HepG2 (cell line): ENCODE results near the gene DUS1L. TPM values are rescaled to one million over a fixed set of nuclear protein-coding genes. Genes with fewer than 3 reads are reported as not detected.

Source experiments
- CSRNP2 ChIP-seq: sonication (generic); formaldehyde crosslinking; conservative IDR thresholded peaks from 2 replicates; pipeline ENCODE4 v1.8.0; 2022; ENCODE audit warnings: low read depth, missing genetic modification reagents
- FOXP1 ChIP-seq, 2 experiments: fragments of 450-650 bp in 1 of 2; IDR thresholded peaks; 2 replicates each; pipeline ENCODE4 v1.6.1; 2017 to 2018; ENCODE audit warnings: antibody characterized with exemption in 1 of 2
- KDM5A ChIP-seq: fragments of 200-600 bp; sonication (generic); IDR thresholded peaks from 2 replicates; pipeline ENCODE4 v1.7.0; 2018; ENCODE audit warnings: antibody characterized with exemption, mild to moderate bottlenecking, low read length, borderline replicate concordance
- MAFK ChIP-seq, 2 experiments: IDR thresholded peaks in 1 of 2; conservative IDR thresholded peaks in 1 of 2; 2 replicates each; pipeline ENCODE4 v1.6.1; 2011; ENCODE audit warnings: improper control_type of control experiment in 2 of 2, low read length in 2 of 2
- MYC ChIP-seq: sonication (generic); formaldehyde crosslinking; IDR thresholded peaks from 2 replicates; pipeline ENCODE4 v1.9.0; 2021; ENCODE audit warnings: missing genetic modification reagents, borderline replicate concordance
- SKI ChIP-seq: fragments of 450-650 bp; IDR thresholded peaks from one replicate; pipeline ENCODE4 v1.6.1; 2018; ENCODE audit warnings: mild to moderate bottlenecking; ENCODE audit not compliant: partially characterized antibody
- ZNF224 ChIP-seq: sonication (generic); formaldehyde crosslinking; IDR thresholded peaks from 2 replicates; pipeline ENCODE4 v1.5.0; 2020; ENCODE audit warnings: mild to moderate bottlenecking, missing genetic modification reagents
- ZNF790 ChIP-seq: sonication (generic); formaldehyde crosslinking; IDR thresholded peaks from 2 replicates; pipeline ENCODE4 v1.8.0; 2022; ENCODE audit warnings: missing genetic modification reagents, mild to moderate bottlenecking, borderline replicate concordance
- ZSCAN31 ChIP-seq: sonication (generic); formaldehyde crosslinking; IDR thresholded peaks from 2 replicates; pipeline ENCODE4 v1.5.0; 2020; ENCODE audit warnings: low read depth, mild to moderate bottlenecking, missing genetic modification reagents
- polyA plus RNA-seq, 8 experiments: library from polyadenylated mRNA; depleted of rRNA in 3 of 8; stranded (reverse) in 7 of 8; unstranded in 1 of 8; fragments of >200 nt; fragmentation: Illumina TruSeq in 4 of 8; extraction: Trizol in 4 of 8; gene quantifications; 2 replicates each; pipeline versions ENCODE4 v1.2.1 to v1.2.3, GENCODE V29; 2011 to 2016; ENCODE audit warnings: low read depth in 4 of 8, missing spikeins in 1 of 8, mixed read lengths in 1 of 8; ENCODE audit not compliant: insufficient read depth in 1 of 8
- total RNA-seq, 5 experiments: library from RNA; depleted of rRNA; stranded (reverse); fragments of >200 nt; fragmentation: Illumina TruSeq; extraction: Trizol; gene quantifications; 2 replicates each; pipeline ENCODE4 v1.2.3, GENCODE V29; 2016; ENCODE audit warnings: low read depth in 1 of 5
- TF ChIP-seq, protein P1 (sequence below): sonication (generic); formaldehyde crosslinking; IDR thresholded peaks from 2 replicates; pipeline ENCODE4 v1.4.0; 2020; ENCODE audit warnings: missing genetic modification reagents, borderline replicate concordance
- TF ChIP-seq, protein P2 (sequence below): IDR thresholded peaks from 2 replicates; pipeline ENCODE4 v1.6.1; 2016; ENCODE audit warnings: missing genetic modification reagents, missing compliant biosample characterization
- TF ChIP-seq, protein P3 (sequence below): sonication (generic); formaldehyde crosslinking; IDR thresholded peaks from 2 replicates; pipeline ENCODE4 v1.5.1; 2020; ENCODE audit warnings: mild to moderate bottlenecking, missing genetic modification reagents, borderline replicate concordance
- TF ChIP-seq, protein P4 (sequence below): IDR thresholded peaks from 2 replicates; pipeline ENCODE4 v1.6.1; 2016; ENCODE audit warnings: low read depth, missing genetic modification reagents, missing compliant biosample characterization

The DUS1L gene
- total and polyA plus RNA-seq, 2 of the 13 experiments (the other 11 are each of a cell fraction or from before 2014, with no cell fraction given): 81.0 to 109 TPM

DNA sequence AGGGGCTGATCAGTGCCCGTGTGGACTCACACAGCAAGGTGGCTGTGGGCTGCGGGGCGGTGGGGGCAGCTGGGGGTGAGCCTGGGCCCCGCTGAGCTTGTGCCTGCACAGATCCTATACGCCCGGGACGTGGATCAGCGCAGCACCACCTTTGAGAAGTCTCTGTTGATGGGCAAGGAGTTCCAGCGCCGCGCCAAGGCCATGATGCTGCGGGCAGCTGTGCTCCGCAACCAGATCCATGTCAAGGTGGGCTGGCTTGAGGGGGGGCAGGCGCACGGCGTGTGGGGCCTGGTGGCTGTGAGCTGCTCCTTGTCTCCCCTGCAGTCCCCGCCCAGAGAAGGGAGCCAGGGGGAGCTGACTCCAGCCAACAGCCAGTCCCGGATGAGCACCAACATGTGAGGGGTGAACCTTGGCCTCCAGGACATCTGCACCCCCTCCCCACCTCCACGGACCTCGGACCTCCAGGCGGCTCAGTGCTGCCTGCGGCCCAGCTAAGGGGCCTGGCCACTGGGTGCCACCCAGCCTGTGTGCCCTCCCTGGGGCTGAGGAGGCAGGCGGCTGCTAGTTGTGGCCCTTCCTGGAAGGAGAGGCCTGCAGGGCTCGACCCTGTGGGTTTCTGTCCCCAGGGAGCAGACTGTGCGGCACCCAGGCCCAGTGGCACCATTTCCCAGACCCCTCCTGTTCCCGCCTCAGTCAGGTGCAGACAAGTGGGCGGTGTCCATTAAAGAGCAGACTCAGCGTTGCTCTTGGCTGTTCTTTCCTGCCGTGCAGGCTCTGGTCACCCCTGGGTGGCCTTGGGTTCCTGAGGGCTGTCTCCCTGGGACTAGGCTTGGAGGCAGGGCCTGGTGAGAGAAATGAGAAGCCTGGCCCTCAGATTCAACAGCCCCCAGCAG, 8.6 kb downstream of the DUS1L start (continued):
- TF ChIP-seq FOXP1 (IDR thresholded peaks at IDR 0.05) (no peak), FOXP1 (CRISPR knock-in tag; IDR thresholded peaks at IDR 0.05) (no peak), ZNF224 (0 out of 2 replicates have a peak, but pooled peaks have one; percentile 35), ZSCAN31 (peak; percentile 90), SKI (peak; percentile 6), MYC (CRISPR knock-in tag) (peak; percentile 74; the same call in 1 of the 2 replicates), CSRNP2 (no peak), KDM5A (no peak; the same call in 1 of the 2 replicates), ZNF790 (CRISPR knock-in tag) (0 out of 2 replicates have a peak, but pooled peaks have one; percentile 41), MAFK (conservative IDR thresholded peaks at IDR 0.05 in 1 of 2, IDR thresholded peaks at IDR 0.05 in 1 of 2; ENCODE audit: low read length in 2 of 2) (peak; percentile 61 to 66; a peak in 3 of 4 replicates)
- TF ChIP-seq, protein P1, sequence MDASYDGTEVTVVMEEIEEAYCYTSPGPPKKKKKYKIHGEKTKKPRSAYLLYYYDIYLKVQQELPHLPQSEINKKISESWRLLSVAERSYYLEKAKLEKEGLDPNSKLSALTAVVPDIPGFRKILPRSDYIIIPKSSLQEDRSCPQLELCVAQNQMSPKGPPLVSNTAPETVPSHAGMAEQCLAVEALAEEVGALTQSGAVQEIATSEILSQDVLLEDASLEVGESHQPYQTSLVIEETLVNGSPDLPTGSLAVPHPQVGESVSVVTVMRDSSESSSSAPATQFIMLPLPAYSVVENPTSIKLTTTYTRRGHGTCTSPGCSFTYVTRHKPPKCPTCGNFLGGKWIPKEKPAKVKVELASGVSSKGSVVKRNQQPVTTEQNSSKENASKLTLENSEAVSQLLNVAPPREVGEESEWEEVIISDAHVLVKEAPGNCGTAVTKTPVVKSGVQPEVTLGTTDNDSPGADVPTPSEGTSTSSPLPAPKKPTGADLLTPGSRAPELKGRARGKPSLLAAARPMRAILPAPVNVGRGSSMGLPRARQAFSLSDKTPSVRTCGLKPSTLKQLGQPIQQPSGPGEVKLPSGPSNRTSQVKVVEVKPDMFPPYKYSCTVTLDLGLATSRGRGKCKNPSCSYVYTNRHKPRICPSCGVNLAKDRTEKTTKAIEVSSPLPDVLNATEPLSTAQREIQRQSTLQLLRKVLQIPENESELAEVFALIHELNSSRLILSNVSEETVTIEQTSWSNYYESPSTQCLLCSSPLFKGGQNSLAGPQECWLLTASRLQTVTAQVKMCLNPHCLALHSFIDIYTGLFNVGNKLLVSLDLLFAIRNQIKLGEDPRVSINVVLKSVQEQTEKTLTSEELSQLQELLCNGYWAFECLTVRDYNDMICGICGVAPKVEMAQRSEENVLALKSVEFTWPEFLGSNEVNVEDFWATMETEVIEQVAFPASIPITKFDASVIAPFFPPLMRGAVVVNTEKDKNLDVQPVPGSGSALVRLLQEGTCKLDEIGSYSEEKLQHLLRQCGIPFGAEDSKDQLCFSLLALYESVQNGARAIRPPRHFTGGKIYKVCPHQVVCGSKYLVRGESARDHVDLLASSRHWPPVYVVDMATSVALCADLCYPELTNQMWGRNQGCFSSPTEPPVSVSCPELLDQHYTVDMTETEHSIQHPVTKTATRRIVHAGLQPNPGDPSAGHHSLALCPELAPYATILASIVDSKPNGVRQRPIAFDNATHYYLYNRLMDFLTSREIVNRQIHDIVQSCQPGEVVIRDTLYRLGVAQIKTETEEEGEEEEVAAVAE: no peak
- TF ChIP-seq, protein P2, sequence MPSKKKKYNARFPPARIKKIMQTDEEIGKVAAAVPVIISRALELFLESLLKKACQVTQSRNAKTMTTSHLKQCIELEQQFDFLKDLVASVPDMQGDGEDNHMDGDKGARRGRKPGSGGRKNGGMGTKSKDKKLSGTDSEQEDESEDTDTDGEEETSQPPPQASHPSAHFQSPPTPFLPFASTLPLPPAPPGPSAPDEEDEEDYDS (CRISPR knock-in tag): no peak; the same call in 1 of the 2 replicates
- TF ChIP-seq, protein P3, sequence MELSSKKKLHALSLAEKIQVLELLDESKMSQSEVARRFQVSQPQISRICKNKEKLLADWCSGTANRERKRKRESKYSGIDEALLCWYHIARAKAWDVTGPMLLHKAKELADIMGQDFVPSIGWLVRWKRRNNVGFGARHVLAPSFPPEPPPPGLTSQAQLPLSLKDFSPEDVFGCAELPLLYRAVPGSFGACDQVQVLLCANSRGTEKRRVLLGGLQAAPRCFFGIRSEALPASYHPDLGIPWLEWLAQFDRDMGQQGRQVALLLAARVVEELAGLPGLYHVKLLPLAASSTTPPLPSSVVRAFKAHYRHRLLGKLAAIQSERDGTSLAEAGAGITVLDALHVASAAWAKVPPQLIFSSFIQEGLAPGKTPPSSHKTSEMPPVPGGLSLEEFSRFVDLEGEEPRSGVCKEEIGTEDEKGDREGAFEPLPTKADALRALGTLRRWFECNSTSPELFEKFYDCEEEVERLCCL (CRISPR knock-in tag): no peak
- TF ChIP-seq, protein P4, sequence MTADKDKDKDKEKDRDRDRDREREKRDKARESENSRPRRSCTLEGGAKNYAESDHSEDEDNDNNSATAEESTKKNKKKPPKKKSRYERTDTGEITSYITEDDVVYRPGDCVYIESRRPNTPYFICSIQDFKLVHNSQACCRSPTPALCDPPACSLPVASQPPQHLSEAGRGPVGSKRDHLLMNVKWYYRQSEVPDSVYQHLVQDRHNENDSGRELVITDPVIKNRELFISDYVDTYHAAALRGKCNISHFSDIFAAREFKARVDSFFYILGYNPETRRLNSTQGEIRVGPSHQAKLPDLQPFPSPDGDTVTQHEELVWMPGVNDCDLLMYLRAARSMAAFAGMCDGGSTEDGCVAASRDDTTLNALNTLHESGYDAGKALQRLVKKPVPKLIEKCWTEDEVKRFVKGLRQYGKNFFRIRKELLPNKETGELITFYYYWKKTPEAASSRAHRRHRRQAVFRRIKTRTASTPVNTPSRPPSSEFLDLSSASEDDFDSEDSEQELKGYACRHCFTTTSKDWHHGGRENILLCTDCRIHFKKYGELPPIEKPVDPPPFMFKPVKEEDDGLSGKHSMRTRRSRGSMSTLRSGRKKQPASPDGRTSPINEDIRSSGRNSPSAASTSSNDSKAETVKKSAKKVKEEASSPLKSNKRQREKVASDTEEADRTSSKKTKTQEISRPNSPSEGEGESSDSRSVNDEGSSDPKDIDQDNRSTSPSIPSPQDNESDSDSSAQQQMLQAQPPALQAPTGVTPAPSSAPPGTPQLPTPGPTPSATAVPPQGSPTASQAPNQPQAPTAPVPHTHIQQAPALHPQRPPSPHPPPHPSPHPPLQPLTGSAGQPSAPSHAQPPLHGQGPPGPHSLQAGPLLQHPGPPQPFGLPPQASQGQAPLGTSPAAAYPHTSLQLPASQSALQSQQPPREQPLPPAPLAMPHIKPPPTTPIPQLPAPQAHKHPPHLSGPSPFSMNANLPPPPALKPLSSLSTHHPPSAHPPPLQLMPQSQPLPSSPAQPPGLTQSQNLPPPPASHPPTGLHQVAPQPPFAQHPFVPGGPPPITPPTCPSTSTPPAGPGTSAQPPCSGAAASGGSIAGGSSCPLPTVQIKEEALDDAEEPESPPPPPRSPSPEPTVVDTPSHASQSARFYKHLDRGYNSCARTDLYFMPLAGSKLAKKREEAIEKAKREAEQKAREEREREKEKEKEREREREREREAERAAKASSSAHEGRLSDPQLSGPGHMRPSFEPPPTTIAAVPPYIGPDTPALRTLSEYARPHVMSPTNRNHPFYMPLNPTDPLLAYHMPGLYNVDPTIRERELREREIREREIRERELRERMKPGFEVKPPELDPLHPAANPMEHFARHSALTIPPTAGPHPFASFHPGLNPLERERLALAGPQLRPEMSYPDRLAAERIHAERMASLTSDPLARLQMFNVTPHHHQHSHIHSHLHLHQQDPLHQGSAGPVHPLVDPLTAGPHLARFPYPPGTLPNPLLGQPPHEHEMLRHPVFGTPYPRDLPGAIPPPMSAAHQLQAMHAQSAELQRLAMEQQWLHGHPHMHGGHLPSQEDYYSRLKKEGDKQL (CRISPR knock-in tag): no peak
